ENCODE data around the gene ARPC2. TPM values are rescaled to one million over a fixed set of nuclear protein-coding genes. Genes with fewer than 3 reads are reported as not detected.

ARPC2 gene
- total and polyA plus RNA-seq, 2 of the 13 experiments (the other 11 are each of a cell fraction or from before 2014, with no cell fraction given), result 168 to 303 TPM

DNA sequence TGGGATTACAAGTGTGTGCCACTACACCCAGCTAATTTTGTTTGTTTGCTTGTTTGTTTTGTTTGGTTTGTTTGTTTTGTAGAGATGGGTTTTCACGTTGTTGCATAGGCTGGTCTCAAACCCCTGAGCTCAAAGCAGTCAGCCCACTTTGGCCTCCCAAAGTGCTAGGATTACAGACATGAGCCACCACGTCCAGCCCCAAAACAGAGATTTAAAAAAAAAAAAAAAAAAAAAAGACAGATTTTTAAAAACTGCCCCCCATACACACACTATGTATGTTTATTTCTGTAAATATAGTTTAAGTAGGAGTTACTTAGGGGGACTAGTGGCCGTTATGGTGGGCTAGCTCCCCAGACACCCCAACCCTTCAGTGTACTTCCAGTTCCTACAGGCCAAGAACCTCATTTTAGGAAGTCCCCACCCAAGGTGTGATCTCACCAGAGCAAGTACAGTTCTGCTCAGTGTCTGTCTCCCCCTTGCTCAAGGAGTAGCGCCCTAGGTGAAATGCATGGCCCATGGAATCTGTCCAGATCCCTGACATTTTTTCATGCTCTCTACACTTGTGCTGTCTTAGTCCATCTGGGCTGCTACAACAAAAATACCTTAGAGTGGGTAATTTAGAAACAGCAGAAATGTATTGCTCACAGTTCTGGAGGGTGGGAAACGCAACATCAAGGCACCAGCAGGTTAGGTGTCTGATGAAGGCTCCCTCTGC, 76.9 kb downstream of the ARPC2 start (continued):
- TF ChIP-seq, protein P1, sequence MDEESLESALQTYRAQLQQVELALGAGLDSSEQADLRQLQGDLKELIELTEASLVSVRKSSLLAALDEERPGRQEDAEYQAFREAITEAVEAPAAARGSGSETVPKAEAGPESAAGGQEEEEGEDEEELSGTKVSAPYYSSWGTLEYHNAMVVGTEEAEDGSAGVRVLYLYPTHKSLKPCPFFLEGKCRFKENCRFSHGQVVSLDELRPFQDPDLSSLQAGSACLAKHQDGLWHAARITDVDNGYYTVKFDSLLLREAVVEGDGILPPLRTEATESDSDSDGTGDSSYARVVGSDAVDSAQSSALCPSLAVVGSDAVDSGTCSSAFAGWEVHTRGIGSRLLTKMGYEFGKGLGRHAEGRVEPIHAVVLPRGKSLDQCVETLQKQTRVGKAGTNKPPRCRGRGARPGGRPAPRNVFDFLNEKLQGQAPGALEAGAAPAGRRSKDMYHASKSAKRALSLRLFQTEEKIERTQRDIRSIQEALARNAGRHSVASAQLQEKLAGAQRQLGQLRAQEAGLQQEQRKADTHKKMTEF (CRISPR knock-in tag; IDR thresholded peaks at IDR 0.05), result no peak
- TF ChIP-seq RBM39 (IDR thresholded peaks at IDR 0.05; ENCODE audit: low read depth, low read length, poor library complexity, severe bottlenecking), result no peak
- TF ChIP-seq DRAP1 (CRISPR knock-in tag; IDR thresholded peaks at IDR 0.05), result no peak
- TF ChIP-seq SOX13 (IDR thresholded peaks at IDR 0.05), result 0 out of 2 replicates have a peak, but pooled peaks have one; percentile 2
- no peak for TF ChIP-seq SOX13 (CRISPR knock-in tag; conservative IDR thresholded peaks at IDR 0.05 in 1 of 2, IDR thresholded peaks at IDR 0.05 in 1 of 2)
- TF ChIP-seq REL (CRISPR knock-in tag; conservative IDR thresholded peaks at IDR 0.05), result no peak
- no peak for TF ChIP-seq ERF (CRISPR knock-in tag; IDR thresholded peaks at IDR 0.05)
- TF ChIP-seq SNAI1 (CRISPR knock-in tag; IDR thresholded peaks at IDR 0.05; ENCODE audit: borderline replicate concordance), result no peak
- peak; percentile 25 for TF ChIP-seq TEAD3 (CRISPR knock-in tag; optimal IDR thresholded peaks at IDR 0.05; ENCODE audit: borderline replicate concordance)
- no peak for TF ChIP-seq ZNF225 (CRISPR knock-in tag; IDR thresholded peaks at IDR 0.05)
- TF ChIP-seq LCORL (IDR thresholded peaks at IDR 0.05), result no peak
- no peak for TF ChIP-seq LCORL (CRISPR knock-in tag; IDR thresholded peaks at IDR 0.05)
- TF ChIP-seq ZNF251 (CRISPR knock-in tag; IDR thresholded peaks at IDR 0.05), result no peak
- no peak for TF ChIP-seq RARA (CRISPR knock-in tag; IDR thresholded peaks at IDR 0.05)
- TF ChIP-seq ZNF256 (CRISPR knock-in tag; conservative IDR thresholded peaks at IDR 0.05), result no peak
- TF ChIP-seq SIX1 (CRISPR knock-in tag; IDR thresholded peaks at IDR 0.05; ENCODE audit: borderline replicate concordance), result 0 out of 2 replicates have a peak, but pooled peaks have one; percentile 0
- TF ChIP-seq TEF (CRISPR knock-in tag; IDR thresholded peaks at IDR 0.05), result no peak
- TF ChIP-seq BCL3 (CRISPR knock-in tag; IDR thresholded peaks at IDR 0.05), result no peak
- no peak for TF ChIP-seq ZNF451 (CRISPR knock-in tag; IDR thresholded peaks at IDR 0.05)
- TF ChIP-seq, protein P2, sequence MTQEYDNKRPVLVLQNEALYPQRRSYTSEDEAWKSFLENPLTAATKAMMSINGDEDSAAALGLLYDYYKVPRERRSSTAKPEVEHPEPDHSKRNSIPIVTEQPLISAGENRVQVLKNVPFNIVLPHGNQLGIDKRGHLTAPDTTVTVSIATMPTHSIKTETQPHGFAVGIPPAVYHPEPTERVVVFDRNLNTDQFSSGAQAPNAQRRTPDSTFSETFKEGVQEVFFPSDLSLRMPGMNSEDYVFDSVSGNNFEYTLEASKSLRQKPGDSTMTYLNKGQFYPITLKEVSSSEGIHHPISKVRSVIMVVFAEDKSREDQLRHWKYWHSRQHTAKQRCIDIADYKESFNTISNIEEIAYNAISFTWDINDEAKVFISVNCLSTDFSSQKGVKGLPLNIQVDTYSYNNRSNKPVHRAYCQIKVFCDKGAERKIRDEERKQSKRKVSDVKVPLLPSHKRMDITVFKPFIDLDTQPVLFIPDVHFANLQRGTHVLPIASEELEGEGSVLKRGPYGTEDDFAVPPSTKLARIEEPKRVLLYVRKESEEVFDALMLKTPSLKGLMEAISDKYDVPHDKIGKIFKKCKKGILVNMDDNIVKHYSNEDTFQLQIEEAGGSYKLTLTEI (CRISPR knock-in tag; conservative IDR thresholded peaks at IDR 0.05), result no peak
- TF ChIP-seq, protein P3, sequence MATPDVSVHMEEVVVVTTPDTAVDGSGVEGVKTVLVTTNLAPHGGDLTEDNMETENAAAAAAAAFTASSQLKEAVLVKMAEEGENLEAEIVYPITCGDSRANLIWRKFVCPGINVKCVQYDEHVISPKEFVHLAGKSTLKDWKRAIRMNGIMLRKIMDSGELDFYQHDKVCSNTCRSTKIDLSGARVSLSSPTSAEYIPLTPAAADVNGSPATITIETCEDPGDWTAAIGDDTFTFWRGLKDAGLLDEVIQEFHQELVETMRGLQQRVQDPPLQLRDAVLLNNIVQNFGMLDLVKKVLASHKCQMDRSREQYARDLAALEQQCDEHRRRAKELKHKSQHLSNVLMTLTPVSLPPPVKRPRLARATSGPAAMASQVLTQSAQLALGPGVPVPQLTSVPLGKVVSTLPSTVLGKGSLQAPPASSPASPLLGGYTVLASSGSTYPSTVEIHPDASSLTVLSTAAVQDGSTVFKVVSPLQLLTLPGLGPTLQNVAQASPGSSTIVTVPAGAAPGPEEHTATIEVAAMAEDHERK (CRISPR knock-in tag; IDR thresholded peaks at IDR 0.05; ENCODE audit: low read depth), result no peak
- TF ChIP-seq KAT8 (CRISPR knock-in tag; IDR thresholded peaks at IDR 0.05), result no peak; the same call in 1 of the 2 replicates
- TF ChIP-seq BHLHE40 (IDR thresholded peaks at IDR 0.05; ENCODE audit: low read length), result no peak
- TF ChIP-seq MXI1 (IDR thresholded peaks at IDR 0.05; ENCODE audit: borderline replicate concordance, low read depth, low read length), result no peak
